Endothelial cell of umbilical vein (primary cell): Measurements from ENCODE around the gene SPTBN4.
"Not testable (repeated sequence)": the region's sequence is repeated elsewhere in the genome, so short reads cannot be mapped to it uniquely, and the experiment has no call there.

ENCODE experiments used
- CTCF ChIP-seq, 2 donors: IDR thresholded peaks; 1 replicate in 1 of 2; 2 replicates in 1 of 2; pipeline ENCODE4 v1.5.1; 2011; ENCODE audit warnings: low read length in 2 of 2, mild to moderate bottlenecking in 2 of 2, moderate library complexity in 2 of 2, control low read depth in 1 of 2, inconsistent platforms in 1 of 2, low read depth in 1 of 2; ENCODE audit not compliant: insufficient read depth in 1 of 2; ENCODE audit errors: extremely low read depth in 1 of 2
- EZH2 ChIP-seq: IDR thresholded peaks from 2 replicates; pipeline ENCODE4 v1.6.1; 2012; ENCODE audit warnings: borderline replicate concordance, low read depth, mild to moderate bottlenecking, moderate library complexity, low read length, inconsistent platforms; ENCODE audit not compliant: severe bottlenecking
- JUN ChIP-seq: IDR thresholded peaks from 2 replicates; pipeline ENCODE4 v1.6.1; 2011; ENCODE audit warnings: borderline replicate concordance, low read depth; ENCODE audit not compliant: insufficient read length, insufficient read depth
- MYC ChIP-seq: IDR thresholded peaks from one replicate; pipeline ENCODE4 v1.6.1; 2011; ENCODE audit warnings: mild to moderate bottlenecking, low read depth, low read length
- POLR2A ChIP-seq: IDR thresholded peaks from 2 replicates; pipeline ENCODE4 v1.6.1; 2012; ENCODE audit warnings: low read depth, mild to moderate bottlenecking, control low read depth, low read length
- POLR2AphosphoS5 ChIP-seq: IDR thresholded peaks from 2 replicates; pipeline ENCODE4 v1.6.1; 2012; ENCODE audit warnings: low read depth, mild to moderate bottlenecking, control low read depth, low read length, moderate library complexity; ENCODE audit not compliant: insufficient read depth
- TF ChIP-seq, protein P1 (sequence below): IDR thresholded peaks from 2 replicates; pipeline ENCODE4 v1.6.1; 2011; ENCODE audit not compliant: insufficient read depth, insufficient read length

DNA sequence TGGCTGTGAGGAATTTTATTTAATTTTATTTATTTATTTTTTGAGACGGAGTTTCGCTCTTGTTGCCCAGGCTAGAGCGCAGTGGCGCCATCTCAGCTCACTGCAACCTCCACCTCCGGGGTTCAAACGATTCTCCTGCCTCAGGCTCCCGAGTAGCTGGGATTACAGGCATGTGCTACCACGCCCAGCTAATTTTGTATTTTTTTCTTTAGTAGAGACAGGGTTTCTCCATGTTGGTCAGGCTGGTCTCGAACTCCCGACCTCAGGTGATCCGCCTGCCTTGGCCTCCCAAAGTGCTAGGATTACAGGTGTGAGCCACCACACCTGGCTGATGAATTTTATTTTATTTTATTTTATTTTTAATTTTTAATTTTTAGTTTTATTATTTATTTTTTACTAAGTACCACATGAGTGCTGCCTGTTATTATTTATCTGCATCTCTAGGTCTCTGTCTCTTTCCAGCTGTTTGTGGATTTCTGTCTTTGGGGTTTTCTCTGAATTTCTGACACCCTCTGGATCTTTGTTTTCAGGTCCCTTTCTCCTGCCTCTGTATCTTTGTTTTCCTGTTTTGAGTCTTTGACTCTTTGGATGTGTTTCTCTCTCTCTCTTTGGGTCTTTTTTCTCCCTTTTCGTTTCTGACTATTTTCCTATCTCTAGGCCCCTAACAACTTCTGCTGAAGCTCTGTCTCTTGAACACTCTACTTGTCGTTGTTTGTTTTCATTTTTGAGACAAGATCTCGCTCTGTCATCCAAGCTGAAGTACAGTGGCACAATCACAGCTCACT lies 157.8 kb downstream of the SPTBN4 start:
- TF ChIP-seq POLR2AphosphoS5; CTCF (IDR thresholded peaks at IDR 0.05; ENCODE audit: extremely low read depth in 1 of 2, insufficient read depth in 1 of 2, low read depth in 1 of 2, low read length in 2 of 2); JUN; POLR2A; MYC; EZH2: not testable (repeated sequence)
- TF ChIP-seq, protein P1, sequence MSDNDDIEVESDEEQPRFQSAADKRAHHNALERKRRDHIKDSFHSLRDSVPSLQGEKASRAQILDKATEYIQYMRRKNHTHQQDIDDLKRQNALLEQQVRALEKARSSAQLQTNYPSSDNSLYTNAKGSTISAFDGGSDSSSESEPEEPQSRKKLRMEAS, result not testable (repeated sequence)
